ENCODE measurements around the gene MERTK.

Gene MERTK

GRCh38 chr2:112075490-112076260, 177.3 kb downstream of the MERTK start:
- Mint-ChIP-seq H3K4me1 (ENCODE audit: low read depth) (peaks cover 15% of the 10 kb centered on the region), H3K36me3 (ENCODE audit: low read depth) (peaks cover 47% of the 10 kb centered on the region), H3K27me3 (ENCODE audit: low read depth) (no peaks in the 10 kb centered on the region), H3K4me3 (no peak overlapping the region), H3K9me3 (peaks cover 15% of the 10 kb centered on the region), H3K27ac (no peak overlapping the region)

GRCh38 chr2:112077814-112078213, 179.4 kb downstream of the MERTK start:
- H3K27ac Mint-ChIP-seq, result no peak overlapping the region
- peaks cover 53% of the 10 kb centered on the region for H3K36me3 Mint-ChIP-seq (ENCODE audit: low read depth)
- peaks cover 15% of the 10 kb centered on the region for H3K9me3 Mint-ChIP-seq
- H3K27me3 Mint-ChIP-seq (ENCODE audit: low read depth), result no peaks in the 10 kb centered on the region
- no peak overlapping the region for H3K4me3 Mint-ChIP-seq
- H3K4me1 Mint-ChIP-seq (ENCODE audit: low read depth), result peaks cover 18% of the 10 kb centered on the region
